Measurements from ENCODE around the gene HUS1B.
A peak's percentile ranks its signal among the peaks of the same experiment; 100 is the strongest.
"Not testable (repeated sequence)": the region's sequence is repeated elsewhere in the genome, so short reads cannot be mapped to it uniquely, and the experiment has no call there.

Gene HUS1B

GRCh38 chr6:656460-657252 is at the start of gene HUS1B:
Gene HUS1B, minus strand, starts transcription at chr6:657100. Its CDS starts 156 bp downstream, at chr6:656944.
- DNase-seq = no peak

GRCh38 chr6:706146-706545 is 49.2 kb upstream of the HUS1B start:
- no peak for DNase-seq

- DNase-seq = peak in 1 of 2 experiments; percentile 20
Observed at GRCh38 chr6:705047-705446, 48.1 kb upstream of the HUS1B start.

GRCh38 chr6:704046-704445 is 47.1 kb upstream of the HUS1B start:
- DNase-seq = peak in 1 of 2 experiments; percentile 2

- DNase-seq = no peak
Observed at GRCh38 chr6:703552-703951, 46.7 kb upstream of the HUS1B start.

- peak in 1 of 2 experiments; percentile 2 for DNase-seq
Observed at GRCh38 chr6:701700-702479, 45.0 kb upstream of the HUS1B start.

- DNase-seq = peak in 1 of 2 experiments; percentile 31
Observed at GRCh38 chr6:701215-701614, 44.3 kb upstream of the HUS1B start.

- no peak for DNase-seq
Observed at GRCh38 chr6:700490-700889, 43.6 kb upstream of the HUS1B start.

- DNase-seq = no peak
Observed at GRCh38 chr6:699319-699718, 42.4 kb upstream of the HUS1B start.

- DNase-seq = not testable (repeated sequence)
Observed at GRCh38 chr6:694431-695126, 37.7 kb upstream of the HUS1B start.

GRCh38 chr6:693723-694009 is 36.8 kb upstream of the HUS1B start:
- no peak for DNase-seq

- peak; percentile 35 to 89 for DNase-seq
Observed at GRCh38 chr6:692858-693722, 36.2 kb upstream of the HUS1B start, which contains the start of gene EXOC2. Gene EXOC2, minus strand, starts transcription at chr6:693139. Its CDS starts 55,321 bp downstream, at chr6:637818.

GRCh38 chr6:692356-692851 is 35.5 kb upstream of the HUS1B start:
- DNase-seq = peak; percentile 45 to 67

GRCh38 chr6:689223-689622 is 32.3 kb upstream of the HUS1B start:
- no peak for DNase-seq

GRCh38 chr6:686497-686896 is 29.6 kb upstream of the HUS1B start:
- no peak for DNase-seq

GRCh38 chr6:684831-685636 is 28.1 kb upstream of the HUS1B start:
- DNase-seq = no peak

GRCh38 chr6:683742-684440 is 27.0 kb upstream of the HUS1B start:
- peak; percentile 75 to 79 for DNase-seq

- DNase-seq = no peak
Observed at GRCh38 chr6:680666-681340, 23.9 kb upstream of the HUS1B start.

- no peak for DNase-seq
Observed at GRCh38 chr6:680251-680650, 23.4 kb upstream of the HUS1B start.

GRCh38 chr6:679282-679681 is 22.4 kb upstream of the HUS1B start:
- no peak for DNase-seq

Data from NCI-H526 (cell line).